HG03196 (cell line): ENCODE measurements around the gene CERS6.

Experiments used
- ATAC-seq: cut with Tn5 transposase; IDR thresholded peaks from one replicate; pipeline ENCODE4 v1.9.1; 2021; ENCODE audit not compliant: unreplicated experiment

The CERS6 gene

GRCh38 chr2:168819050-168819715 lies 363.1 kb downstream of the CERS6 start:
- ATAC-seq: no peak

- no peak for ATAC-seq
Measured at GRCh38 chr2:168819829-168820489, 363.9 kb downstream of the CERS6 start.

GRCh38 chr2:168821577-168821976 lies 365.5 kb downstream of the CERS6 start:
- no peak for ATAC-seq

- ATAC-seq: no peak
Measured at GRCh38 chr2:168821992-168822391, 365.9 kb downstream of the CERS6 start.
